Middle frontal gyrus (tissue), 1 donor: ENCODE results near the gene C1orf94.

Source experiments
- DNase-seq: peaks from one replicate; pipeline ENCODE4 v3.0.0-alpha.2; 2015; ENCODE audit warnings: low spot score; ENCODE audit errors: extremely low spot score

The C1orf94 gene

GRCh38 chr1:34245967-34246366 lies 69.3 kb downstream of the C1orf94 start:
- no peak for DNase-seq

- no peak for DNase-seq
Measured at GRCh38 chr1:34250342-34250741, 73.6 kb downstream of the C1orf94 start.

- no peak for DNase-seq
Measured at GRCh38 chr1:34262023-34262853, 85.5 kb downstream of the C1orf94 start.

- DNase-seq: no peak
Measured at GRCh38 chr1:34262921-34263320, 86.2 kb downstream of the C1orf94 start.

- no peak for DNase-seq
Measured at GRCh38 chr1:34263406-34263805, 86.7 kb downstream of the C1orf94 start.

- no peak for DNase-seq
Measured at GRCh38 chr1:34265396-34265795, 88.7 kb downstream of the C1orf94 start.

GRCh38 chr1:34266127-34266951 lies 89.6 kb downstream of the C1orf94 start:
- DNase-seq: peak; percentile 11

- no peak for DNase-seq
Measured at GRCh38 chr1:34267326-34267725, 90.6 kb downstream of the C1orf94 start.

- DNase-seq: no peak
Measured at GRCh38 chr1:34268311-34268954, 91.7 kb downstream of the C1orf94 start.
